HG03139 (cell line): ENCODE results near the gene PAPPA2.
"Not testable (repeated sequence)": the region's sequence is repeated elsewhere in the genome, so short reads cannot be mapped to it uniquely, and the experiment has no call there.

ENCODE experiments used
- ATAC-seq: cut with Tn5 transposase; IDR thresholded peaks from one replicate; pipeline ENCODE4 v1.9.1; 2021; ENCODE audit not compliant: unreplicated experiment

The PAPPA2 gene

DNA sequence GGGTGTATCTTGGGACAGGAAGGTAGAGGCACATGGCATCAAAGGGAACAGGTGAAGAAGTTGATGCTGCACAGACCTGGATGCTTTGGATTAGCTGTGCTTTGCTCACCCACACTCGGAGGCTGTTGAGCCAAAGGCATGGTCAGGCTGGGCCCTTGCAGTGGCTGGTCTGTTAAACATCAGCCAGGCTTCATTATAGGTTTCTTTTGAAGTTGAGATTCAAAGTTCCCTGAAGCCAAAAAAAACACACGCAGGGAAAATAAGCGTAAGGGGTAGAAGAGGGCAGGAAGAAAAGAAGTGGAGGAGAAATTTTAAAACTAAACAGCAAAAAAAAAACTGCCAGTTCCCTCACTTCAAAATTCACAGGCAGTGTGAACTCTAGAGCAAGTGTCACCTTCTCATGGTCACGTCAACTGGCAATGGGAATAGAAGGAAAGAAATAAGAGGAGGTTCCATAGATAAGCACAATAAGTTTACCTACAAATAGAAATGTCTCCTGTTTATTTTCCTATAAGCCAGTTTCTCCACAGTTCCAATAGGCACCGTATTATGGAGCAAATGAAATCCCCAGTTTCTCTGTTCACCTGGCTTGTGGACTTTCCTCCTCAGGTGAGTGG lies 139.5 kb downstream of the PAPPA2 start:
- ATAC-seq = no peak

DNA sequence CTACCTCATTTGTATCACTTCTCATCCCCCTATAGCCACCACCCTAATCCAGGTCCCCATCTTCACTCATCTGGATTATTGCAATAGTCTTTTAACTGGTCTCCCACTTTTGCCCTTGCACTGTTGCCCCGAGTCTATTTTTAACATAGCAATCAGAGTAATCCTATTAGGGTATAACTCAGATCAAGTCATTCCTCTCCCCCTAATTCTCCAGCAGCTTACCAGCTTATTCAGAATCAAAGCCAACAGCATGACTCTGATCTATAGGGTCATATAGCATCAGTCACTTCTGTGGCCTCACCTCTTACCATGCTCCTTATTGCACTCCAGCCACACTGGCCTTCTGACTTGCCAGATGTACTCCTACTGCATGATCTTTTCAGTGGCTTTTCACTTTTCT lies 140.7 kb downstream of the PAPPA2 start:
- ATAC-seq = no peak

DNA sequence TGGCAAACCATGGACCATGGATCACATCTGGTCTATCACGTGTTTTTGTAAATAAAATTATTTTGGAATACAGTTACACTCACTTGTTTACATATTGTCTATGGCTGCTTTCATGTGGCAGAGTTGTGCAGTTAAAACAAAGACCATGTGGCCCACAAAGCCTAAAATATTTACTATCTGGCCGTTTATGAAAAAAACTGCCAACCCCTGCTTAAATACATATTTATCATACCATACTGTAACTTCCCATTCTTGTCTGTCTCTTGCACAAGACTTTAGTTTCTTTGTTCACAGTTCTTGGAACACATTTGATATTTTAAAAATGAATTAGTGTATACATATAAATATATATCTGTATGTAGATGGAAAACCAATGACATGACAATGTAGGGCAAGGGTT lies 141.5 kb downstream of the PAPPA2 start:
- no peak for ATAC-seq

DNA sequence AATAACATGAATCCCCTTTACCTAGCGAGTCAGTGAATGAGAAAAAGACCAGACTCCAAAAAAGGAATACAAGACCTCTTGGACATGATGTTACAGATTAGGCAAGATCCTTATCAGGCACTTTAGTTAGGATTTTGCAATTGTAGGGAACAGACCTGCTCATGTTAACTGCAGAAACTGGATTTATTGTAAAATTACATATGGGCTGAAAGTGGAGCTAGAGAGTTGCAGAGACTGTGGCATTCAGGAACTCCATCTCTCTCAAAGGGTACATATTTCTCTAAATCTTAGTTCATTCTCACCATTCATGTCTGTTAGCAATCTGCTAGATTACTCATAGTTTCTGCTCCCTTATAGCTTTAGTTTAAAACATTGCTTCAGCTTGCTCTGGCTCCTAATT lies 142.2 kb downstream of the PAPPA2 start:
- ATAC-seq = no peak

DNA sequence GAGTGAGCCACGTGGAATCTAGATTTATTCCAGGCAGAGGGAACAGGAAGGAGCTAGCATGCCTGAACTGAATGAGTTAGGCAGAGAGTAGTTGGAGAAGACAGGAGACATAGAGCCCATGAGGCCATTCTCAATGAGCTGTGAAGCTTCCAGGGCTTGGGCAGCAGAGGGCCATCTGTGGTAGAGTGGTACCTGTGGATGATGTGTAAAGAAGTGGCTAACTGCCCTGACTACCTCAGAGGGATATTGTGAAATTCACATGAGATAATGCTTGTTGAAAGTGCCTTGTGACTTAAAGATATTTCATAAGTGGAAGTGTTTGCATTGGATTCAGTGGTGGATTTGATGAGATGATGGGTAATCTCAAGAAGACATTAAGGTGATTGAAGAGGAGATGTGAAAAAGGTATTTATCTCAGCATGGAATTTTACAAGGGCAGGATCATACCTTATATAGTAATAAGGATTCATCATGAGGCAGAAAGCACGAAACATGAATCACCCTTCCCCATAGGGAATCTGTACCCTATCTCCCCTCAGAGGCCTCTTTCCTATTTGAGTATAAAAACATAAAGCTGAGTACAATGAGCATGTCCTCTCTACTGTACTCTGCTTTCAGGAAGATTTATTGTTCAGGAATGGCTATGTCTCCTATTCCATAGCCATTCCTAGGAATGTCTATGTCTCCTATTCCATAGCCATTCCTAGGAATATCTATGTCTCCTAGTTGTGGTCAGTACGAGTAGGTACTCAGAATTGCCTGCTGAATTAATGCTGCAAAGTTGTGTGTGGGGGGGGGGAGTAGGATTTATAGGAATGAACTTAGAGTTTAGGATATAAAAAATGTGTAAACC lies 146.8 kb downstream of the PAPPA2 start:
- ATAC-seq = no peak

DNA sequence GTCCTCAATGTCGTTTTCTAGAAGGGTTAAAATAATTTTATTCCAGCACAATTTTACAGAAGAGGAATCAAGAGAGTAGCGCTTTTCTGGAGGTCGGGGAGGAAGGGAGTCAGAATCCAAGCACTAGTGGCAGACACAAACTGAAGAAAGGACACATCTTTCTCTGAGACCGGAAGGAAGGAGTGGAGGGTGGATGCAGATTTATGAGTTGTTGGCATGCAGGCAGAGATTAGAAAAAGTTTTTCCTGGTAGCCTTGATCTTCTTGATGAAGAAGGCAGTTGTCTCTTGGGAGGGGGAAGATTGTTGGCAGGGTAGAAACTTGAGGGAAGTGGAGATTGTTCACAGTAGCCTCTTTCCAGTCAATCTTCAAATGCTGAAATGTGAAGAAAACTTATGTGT lies 149.8 kb downstream of the PAPPA2 start:
- no peak for ATAC-seq

DNA sequence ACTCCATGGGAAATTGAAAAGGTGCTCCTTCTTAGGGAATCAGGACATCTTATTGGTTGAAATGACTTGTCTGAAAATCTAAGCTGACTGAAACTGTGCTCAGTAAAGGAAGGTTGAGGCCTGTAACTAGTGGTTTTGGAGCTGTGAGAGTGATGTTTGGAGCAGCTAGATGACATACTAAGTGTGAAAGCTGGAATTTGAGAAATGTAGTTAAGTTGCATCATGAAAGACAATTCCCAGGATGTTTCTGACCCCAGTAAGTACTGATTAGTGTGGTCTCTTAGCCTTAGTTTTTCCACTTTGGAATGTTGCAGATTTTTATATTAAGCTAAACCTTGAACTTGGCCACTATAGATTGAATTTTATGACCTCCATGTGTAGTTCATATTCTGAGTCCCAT lies 154.9 kb downstream of the PAPPA2 start:
- no peak for ATAC-seq

DNA sequence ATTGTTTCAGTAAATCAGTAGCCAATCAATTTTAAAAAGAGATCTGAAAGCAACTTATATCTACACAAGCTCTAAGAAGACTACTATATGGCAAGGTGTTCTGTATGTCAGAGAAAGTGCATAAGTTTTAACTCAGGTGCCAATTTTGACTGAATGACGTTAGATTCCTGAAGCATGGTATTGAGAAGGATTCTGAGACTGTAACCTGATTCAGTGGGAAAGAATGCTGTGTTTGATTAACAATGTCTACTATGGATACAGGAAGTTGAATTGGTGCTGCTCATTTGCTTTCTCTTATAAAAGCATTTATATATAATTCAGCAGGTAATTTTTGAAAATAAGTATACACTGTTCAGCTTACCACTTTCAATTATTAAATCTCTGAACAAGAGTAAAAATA lies 156.3 kb downstream of the PAPPA2 start:
- no peak for ATAC-seq

DNA sequence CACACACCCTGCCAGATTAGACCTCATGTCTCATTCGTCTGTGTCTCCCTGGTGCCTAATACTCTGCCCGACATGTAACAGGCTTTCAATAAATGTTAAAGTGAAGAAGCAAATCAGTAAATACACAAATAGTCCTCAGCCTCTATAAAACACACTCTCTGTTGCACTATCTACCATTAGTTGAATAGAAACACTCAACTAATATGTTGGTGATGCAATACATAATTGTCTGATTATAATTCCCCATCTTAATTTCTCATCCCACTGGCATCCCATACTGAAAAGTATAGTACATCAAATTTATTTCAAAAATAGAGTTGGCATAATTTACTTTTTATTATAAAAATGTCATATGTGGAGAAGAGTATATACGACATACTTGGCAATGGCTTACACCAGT lies 162.4 kb downstream of the PAPPA2 start:
- ATAC-seq = no peak

DNA sequence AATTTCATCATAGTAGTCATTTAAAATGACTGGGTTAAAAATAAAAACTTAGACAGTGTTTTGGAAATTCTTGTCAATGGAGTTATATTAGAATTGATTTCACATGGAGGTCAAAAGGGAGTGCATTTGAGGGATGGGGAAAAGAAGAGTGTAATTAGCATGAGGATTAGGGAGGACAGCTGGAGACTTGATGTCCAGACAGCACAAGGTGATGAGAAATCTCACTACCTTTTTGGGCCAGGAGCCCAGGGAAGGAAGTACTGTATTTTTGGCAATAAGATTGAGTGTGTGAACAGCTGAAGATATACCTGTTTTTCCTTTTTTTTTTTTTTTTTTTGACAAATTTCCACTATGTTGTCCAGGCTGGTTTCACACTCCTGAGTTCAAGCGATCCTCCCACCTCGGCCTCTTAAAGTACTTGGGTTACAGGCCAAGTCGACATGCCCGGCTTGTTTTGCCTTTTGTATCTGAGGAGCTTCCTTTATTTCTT lies 163.6 kb downstream of the PAPPA2 start:
- ATAC-seq = no peak

DNA sequence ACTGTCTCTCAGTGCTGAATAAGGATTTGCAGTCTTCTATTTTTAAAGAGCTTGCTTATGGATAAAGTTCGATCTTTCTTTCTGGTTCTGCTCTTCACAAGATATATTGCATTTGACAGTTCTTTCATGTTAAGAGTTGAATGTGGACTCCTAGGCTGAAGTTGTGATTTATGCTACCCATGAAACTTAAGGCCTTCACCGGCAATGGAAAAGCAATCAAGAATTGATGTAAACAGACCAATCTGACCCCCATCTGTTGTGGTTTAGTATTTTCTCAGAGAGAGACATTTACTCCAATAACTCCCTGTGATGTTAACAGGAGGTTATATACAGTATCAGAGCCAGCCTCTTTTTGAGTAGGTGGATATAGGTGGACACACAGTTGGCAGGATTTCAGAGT lies 165.8 kb downstream of the PAPPA2 start:
- ATAC-seq = no peak

DNA sequence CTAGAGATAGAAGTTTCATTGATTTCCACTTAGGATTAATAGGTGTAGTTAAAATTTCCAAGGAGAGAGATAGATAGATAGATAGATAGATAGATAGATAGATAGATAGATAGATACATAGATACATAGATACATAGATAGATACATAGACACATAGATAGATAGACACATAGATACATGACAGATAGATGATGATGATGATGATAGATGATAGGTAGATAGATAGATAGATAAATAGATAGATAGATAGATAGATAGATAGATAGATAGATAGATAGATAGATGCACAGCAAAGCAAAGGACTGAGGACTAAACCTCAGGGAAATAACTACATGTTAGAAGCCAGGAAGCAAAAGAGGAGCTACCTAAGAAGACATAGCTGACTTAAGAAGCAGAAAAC lies 171.8 kb downstream of the PAPPA2 start:
- not testable (repeated sequence) for ATAC-seq

DNA sequence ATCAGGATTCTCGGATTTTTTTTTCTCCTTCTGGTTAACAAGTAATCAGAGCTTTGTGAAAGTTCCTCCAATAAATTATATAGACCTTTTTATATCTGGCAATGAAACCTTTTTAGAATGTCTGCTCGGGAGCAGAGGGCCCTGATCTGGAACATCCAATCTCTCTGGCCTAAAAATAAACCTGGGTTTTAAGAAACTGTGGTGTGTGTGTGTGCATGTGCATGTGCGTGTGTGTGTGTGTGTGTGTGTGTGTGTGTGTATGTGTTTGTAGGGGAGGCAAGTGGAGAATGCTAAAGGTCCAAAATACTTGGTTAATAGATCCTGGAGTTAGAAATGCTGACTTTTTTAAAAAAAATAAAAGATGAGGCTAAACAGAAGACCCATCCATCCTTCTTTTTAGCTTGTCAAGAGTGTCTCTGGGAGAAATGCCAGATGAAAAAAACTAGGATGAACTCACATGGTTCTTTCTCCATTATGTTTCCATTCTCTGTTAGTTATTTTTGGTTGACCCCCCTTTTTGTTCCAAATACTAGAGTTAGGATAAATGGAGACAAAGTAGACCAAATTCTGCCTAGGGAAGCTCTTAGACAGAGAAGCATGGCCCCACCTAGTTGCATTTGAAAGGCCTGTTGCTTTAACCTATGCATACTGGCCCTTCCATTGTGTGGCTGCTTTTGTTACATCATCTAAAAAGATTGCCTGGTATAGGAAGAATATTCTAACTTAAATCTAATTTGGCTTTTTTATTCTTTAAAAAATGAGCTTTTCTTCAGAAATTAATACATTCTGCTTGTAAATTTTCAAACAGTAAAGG lies 175.9 kb downstream of the PAPPA2 start:
- no peak for ATAC-seq

DNA sequence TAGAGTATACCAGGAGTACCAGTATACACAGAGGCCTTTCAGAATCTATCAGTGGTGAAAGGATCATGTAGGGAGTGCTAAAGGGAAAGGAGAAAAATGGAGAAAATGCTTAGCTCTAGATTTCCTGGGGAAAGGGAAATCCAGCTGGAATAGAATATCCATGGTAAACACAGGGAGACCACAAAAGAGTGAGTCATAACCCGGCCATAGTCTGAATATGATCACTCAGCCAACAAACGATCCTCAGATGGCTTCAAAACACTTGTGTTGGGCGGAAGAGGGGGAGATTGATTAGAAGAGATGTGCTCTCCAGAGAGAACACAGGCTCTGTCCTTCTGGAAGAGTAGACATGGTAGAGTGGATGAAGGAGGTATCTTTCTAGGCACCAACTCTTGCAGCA lies 180.6 kb downstream of the PAPPA2 start:
- ATAC-seq = no peak

DNA sequence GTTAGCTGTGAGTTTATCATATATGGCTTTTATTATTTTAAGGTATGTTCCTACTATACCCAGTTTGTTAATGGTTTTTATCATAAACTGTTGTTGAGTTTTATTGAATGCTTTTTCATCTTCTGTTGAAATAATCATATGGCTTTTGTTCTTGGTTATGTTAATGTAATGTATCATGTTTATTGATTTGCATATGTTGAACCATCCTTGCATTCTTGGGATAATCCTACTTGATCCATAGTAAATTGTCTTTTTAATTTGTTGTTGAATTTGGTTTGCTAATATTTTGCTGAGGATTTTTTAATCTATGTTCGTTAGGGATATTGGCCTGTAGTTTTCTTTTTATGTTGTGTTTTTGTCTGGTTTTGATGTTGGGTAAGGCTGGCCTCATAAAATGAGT lies 185.6 kb downstream of the PAPPA2 start:
- no peak for ATAC-seq

DNA sequence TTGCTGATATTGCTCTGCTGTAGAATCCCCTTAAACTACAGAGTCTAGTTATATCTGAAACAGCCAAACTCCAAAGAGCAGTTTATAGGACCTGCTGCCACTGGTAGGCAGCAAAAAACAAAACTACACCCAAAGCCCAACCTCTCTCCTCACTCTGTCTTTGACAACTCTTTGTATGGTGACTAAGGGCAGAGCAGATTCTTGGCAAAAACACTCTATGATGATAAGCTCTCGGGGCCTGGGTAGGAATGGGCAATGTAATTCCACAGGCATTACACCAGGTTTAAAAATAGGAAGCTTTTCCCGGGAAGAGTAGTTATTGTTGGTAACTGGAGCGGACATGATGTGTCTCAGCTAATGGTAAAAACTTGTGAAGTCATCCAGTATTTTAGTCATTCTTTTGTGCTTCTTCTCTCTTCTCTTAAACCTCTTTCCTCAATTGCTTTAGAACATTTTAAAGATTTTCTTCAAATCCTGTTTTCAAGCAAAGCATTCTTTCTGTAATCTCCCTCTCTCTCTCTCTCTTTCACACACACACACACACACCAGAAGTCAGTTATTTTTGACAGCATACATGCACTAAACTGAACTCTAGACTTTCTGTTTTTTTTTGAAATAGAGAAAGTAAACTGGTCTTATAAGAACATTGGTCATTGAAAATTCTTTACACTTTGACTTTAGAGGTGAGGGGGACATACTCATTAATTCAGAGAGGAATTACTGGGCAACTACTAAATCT lies 193.5 kb downstream of the PAPPA2 start:
- ATAC-seq = no peak

DNA sequence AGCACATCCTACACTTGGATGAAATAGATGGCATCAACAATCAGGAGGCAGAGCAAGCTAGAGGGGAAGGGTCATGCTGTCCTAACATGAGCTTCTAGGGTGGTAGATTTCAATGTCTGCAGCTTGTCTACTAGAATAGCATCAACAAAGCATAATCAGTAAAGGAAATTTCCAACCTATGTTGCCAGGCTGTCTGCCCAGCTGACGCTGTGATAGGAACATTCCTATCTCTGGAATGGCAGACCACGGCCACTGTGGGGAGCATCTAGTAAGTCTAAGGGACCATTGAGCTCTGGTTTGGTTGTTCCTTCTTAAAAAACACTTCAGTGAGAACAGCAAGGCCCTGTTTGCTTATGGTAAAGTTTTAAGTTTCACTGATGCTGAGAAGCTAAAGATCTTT lies 206.8 kb downstream of the PAPPA2 start:
- no peak for ATAC-seq

DNA sequence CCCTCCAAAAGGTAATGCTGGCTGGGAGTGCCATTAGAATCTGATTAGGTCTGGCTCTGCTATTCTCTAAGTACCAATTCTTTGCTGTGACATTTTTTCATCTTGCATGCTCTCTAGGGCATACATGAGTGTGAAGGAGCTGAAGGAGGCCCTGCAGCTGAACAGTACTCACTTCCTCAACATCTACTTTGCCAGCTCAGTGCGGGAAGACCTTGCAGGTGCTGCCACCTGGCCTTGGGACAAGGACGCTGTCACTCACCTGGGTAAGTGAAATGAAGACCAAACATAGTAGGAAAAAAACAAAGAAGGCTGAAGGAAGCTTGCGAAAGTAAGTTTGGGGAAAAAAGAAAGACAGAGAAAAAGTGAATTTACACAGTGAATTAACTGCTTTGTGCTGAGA lies 207.9 kb downstream of the PAPPA2 start:
- no peak for ATAC-seq

DNA sequence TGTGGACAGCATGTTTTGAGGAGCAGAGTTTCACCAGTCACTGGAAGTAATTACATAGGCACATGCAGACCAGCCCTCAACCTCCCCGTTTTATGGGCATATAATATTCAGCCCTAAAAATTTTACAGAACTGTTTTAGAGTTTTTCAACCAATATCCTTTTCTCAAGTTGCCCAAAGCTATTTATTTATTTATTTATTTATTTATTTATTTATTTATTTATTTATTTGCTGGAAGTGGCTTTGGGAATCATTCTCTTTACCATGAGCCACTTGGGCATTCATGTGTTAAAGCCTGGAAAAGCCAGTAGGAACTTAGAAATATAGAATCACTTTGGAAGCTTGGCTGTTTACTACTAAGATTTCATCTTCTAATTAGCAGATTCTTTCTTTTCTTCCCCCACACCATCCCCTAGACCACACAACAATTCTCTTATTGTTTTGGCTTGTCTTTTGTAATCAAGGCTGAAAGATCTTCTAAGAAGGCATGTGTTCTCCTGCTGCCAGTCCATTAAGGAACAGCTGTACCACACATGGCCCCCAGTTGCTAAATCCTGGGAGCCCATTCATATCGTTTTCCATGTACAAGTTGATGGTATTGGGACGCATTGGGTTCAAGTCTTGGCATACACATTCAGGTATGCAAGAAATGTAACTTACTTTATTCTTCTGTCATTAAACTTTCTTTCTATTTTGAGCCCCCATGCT lies 220.0 kb downstream of the PAPPA2 start:
- no peak for ATAC-seq
